ENCODE data around the gene NPIPA3. TPM values are rescaled to one million over a fixed set of nuclear protein-coding genes. Genes with fewer than 3 reads are reported as not detected.
"Not testable (repeated sequence)": the region's sequence is repeated elsewhere in the genome, so short reads cannot be mapped to it uniquely, and the experiment has no call there.

NPIPA3 gene
- total RNA-seq, 3 donors from 2014 or later = 1.3 to 1.9 TPM; not detected in 1

DNA sequence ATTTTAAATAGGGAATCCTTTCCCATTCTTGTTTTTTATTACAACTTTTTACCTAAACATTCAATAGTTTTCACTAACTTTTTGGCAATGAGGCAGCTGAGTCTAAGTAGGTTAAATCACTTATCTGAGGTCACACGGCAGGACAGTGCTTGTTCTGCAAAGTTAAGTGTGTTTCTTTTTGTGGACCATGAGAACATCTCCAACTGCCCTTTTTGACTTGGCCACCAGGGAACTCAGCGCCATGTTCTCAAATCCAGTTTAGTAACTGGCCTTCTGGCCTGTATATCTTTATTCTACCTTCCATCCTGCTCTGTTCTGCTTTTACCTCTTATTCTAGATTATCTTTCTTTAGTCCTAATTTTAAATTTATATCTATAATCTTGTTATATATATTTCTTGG is 70.4 kb downstream of the NPIPA3 start:
- H3K4me3 ChIP-seq; H3K27ac ChIP-seq; H3K27me3 ChIP-seq; DNase-seq (ENCODE audit: low spot score in 2 of 2); H3K9me3 ChIP-seq; H3K36me3 ChIP-seq; intact Hi-C loops (cut with DNase I; ENCODE audit: low total_unique reads); H3K4me1 ChIP-seq: not testable (repeated sequence)

DNA sequence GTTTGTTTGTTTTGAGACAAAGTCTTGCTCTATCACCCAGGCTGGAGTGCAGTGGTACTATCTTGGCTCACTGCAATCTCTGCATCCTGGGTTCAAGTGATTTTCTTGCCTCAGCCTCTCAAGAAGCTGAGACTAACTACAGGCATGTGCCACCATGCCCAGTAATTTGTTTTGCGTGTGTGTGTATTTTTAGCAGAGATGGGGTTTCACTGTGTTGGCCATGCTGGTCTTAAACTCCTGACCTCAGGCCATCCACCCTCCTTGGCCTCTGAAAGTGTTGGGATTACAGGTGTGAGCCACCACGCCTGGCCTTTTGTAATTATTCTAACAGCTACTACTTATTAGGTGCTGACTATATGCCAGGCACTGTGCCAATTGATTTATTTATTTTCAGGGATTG is 72.4 kb downstream of the NPIPA3 start:
- H3K27me3 ChIP-seq; intact Hi-C loops (cut with DNase I; ENCODE audit: low total_unique reads); H3K9me3 ChIP-seq; H3K4me3 ChIP-seq; H3K4me1 ChIP-seq; H3K36me3 ChIP-seq; DNase-seq (ENCODE audit: low spot score in 2 of 2); H3K27ac ChIP-seq: not testable (repeated sequence)

Other genes with a start within 250 kb of the NPIPA3 start
- gene PARN, start 73.2 kb upstream of the NPIPA3 start, total RNA-seq = 10 to 100 TPM; 33.3 to 59.3 (median 44.2) TPM
- 10 to 100 TPM; 53.1 to 69.9 (median 68.5) TPM for gene BFAR, start 70.5 kb upstream of the NPIPA3 start, total RNA-seq
- gene PLA2G10, start 9.1 kb upstream of the NPIPA3 start, total RNA-seq = not detected
- 1 to 10 TPM in 1 of 3 donors, under 1 TPM in 1, not detected in 1; 0.73 to 1.3 TPM for gene NPIPA2, start 39.1 kb downstream of the NPIPA3 start, total RNA-seq
- gene NOMO1, start 130.3 kb downstream of the NPIPA3 start, total RNA-seq = 10 to 100 TPM; 38.1 to 49.2 (median 48.3) TPM
- 10 to 100 TPM; 61.0 to 82.9 (median 77.1) TPM for gene NPIPA1, start 234.0 kb downstream of the NPIPA3 start, total RNA-seq